Measurements from ENCODE around the gene CHRM4.

Gene CHRM4

DNA sequence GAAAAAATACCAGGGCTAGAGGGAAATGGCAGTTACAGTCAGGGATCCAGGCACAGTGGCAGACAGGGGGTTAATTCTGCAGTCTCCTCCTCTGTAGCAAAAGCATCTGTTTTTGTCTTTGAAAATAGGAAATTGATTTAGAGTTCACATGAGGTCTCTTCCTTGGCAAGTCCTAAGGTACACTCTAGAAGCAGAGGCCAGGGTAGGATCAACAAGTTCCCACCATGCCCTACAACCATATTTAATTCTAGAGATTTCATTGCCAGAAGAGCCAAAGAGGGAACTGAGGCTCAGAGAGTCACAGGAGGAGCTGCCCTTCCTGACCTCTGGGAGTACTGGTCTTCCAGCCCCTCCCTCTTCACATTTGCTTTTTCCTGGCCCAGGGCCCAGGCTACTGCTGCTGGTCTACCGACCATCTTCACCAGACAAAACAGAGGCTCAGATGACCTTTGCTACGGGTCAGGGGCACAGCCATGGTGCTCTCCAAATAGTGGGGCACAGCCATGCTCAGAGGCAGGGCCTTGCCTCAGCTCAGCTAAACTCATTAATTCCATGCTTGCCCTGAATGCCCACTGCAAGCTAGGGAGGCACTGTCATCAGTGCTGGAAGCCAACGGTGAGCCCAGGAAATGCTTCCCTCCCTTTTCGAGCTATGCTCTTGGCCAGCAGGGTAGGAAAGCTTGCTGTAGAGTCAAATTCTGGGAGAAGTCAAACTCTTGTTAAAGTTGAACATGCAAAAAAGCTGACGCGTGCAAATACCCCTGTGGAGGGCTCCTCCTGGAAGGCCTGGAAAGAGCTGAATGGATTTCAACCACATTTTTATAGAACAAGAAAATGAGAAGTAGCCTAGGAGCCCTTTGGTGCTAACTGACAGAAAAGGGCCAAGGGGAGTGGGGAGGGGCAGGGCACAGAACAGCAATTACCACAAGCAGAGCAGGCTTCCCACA, 11.7 kb upstream of the CHRM4 start:
- DNase-seq = no peak

DNA sequence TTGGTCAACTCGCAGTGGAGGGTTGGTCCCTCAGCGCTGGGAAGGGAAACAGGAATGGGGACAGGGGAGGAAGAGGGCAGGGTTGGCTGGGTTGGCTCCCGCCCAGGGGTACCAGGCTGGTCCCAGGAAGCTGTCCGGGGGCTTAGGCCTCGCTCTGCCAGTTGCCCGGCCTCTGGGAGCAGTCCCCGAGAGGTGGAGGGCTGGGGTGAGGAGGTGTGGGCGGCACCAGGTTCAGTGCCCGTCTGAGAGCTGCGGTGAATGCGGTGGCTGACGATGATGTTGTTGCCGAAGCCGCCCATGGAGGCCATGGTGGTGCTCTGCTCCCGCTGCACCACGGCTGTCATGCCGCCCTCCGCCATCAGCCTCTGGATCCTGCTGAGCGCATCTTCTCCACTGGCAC, 6.0 kb upstream of the CHRM4 start:
- DNase-seq = no peak

DNA sequence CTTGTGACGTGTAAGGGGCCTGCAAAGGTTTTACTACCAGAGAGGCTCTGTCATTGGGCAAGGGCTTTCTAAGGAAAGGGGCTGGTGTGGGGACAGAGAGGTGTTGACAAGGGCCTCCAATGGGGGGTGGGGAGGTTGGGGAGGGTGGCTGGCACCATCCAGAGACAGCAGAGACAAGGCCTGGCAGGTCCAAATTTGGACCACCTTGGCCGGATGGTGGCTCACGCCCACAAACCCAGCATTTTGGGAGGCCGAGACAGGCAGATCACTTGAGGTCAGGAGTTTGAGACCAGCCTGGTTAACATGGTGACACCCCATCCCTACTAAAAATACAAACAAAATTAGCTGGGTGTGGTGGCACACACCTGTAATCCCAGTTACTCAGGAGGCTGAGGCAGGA, 2.2 kb upstream of the CHRM4 start:
- no peak for DNase-seq

DNA sequence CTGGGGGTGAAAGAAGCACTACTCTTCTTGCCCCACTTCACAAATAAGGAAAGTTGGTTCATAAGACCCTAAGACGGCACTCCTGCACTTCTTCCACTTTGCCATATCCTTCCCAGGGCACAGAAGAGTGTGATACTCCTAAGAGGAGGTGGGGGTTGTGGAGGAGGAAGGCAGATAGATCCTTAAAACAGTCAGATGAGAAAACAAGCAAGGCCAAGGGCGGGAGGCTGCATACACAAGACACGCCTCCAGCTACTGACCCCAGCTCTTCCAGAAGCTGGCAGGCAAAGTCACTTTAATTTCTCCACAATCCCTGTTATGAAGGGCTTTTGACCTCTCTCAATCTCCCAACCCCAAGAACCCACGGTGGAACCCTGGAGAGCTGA, 1.6 kb upstream of the CHRM4 start:
- DNase-seq = no peak

DNA sequence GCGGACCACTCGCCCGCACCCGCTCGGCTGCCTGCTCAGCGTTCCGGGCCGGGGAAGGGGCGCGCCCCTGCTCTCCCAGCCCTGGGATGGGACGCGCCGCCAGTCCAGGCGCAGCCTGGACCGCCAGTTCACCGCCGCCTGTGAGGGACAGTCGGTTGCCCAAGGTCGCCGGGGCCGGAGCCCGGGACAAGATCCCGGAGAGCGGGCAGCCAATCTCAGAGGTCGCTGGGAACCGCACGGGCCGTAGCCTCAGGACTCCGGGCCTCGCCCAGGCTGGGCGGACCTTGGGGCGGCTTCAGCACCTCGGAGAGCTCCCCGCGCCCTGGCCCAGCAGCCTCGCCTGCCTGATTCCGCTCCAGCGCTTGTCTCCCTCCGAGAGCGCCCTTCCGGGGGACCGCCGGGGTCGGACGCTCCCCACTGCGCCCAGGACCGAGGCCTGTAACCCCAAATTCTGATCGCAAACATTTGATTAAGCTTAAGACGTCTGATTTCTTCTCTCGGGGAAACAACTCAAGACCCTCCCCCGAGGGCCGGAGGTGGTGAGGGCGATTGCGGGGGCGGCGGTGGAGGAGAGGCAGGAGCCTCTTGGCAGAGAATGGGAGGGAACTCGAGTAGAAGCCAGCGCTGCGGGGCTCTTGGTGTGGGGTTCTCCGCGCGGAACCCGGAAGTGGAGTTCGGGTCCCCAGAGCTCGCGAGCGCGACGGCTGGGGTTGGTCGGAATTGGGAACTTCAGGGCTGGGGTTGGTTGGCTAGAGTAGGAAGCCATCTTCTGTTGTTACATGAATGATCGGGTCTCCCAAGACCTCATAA, 1.1 kb upstream of the CHRM4 start:
- DNase-seq = peak; percentile 82

DNA sequence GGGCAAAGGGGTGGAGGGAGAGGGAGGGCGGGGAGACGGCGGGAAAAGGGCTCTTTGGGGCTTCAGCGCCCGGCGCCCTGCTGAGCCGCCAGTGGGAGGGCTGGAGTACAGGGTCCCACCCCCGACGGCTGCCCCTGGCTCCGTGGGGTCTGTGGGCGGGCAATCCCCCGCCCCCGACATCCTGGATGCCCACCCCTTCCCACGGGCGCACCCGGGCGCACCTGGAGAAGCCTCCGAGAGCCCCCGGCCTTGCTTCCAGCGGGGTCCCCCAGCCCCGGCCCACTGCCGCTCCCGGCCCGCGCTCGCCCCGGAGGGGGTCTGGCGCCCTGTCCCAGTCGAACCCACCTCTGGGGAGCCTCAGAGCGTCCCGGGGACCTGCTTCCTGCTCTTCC, 394 bp downstream of the CHRM4 start:
- DNase-seq = no peak

DNA sequence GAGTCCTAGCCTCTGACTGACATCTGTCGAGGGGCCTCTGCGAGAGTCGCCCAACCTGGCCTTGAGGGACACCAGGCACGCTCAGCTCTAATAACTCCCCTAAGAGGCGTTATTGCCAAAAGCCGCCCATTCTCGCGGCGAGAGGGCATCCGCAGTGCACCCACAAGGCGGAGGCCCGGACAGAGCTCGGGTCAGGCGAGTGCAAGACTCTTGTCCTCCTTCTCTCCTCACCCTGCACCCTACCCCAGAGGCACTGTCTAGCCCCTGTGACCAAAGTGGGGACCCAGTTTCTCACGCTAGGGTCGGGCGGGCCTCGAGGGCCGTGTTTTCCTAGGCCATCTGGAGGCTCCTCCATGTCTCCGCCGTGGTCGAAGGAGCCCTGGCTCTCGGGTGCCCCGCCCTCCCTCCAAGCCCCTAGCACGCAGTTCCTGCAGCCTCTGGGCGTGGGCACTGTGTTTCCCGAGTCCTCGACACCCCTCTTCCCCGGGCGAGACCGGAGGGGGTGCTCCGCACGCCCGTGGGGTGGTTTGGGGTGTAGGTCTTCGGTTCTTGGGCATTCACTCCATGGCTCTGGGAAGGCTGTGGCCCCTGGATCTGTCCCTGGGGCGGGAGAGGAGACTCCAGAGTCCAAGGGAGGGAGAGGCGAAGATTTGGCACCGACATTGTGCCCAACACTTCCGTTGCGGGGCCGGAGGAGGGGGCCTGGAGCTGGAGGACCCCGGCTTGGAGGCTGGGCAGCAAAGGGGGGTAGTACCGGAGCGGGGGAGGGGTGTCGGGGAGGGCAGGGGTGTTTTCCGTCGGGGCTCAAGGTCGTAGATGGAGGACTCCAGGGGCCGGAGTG, 1.0 kb downstream of the CHRM4 start:
- DNase-seq = no peak

DNA sequence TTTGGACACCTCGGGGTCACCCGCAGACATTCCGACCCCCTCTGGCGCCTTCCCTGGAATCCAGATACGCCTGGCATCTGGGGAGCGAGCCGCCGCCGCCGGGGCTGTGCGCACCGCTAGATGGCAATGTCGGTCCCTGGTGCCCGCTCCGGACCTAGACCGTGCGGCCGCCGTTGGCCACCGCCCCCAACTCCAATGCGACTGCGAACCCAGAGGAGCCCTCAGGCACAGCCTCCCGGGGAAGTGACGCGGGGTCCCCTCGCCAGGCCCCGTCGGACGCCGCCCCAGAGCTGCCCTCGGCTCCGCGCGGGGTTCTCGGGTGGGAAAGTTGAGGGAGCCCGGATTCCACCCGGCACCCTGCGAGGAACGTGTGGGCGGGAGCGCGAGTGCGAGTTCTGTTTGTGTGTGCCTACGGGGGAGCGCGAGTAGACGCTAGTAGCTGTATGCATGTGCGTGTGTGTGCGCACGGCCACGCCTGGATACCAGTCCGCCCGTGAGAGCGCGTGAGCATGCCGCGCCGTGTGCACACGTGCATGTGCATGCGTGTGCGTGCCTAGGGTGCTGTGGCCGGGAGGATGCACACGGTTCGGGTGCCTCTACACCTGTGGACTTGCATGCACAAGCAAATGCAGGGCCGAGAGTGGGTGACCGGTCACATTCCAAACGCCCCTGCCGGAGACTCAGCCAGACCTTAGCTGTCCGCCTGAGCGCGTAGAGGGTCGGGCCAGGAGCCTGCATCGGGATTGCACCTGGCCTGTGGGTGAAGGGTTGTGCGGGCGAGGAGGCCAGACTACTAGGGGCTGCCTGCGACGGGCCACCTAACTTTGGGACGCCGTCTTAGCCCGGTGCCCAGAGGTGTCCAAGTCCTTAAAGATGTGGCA, 1.9 kb downstream of the CHRM4 start:
- peak; percentile 61 for DNase-seq

DNA sequence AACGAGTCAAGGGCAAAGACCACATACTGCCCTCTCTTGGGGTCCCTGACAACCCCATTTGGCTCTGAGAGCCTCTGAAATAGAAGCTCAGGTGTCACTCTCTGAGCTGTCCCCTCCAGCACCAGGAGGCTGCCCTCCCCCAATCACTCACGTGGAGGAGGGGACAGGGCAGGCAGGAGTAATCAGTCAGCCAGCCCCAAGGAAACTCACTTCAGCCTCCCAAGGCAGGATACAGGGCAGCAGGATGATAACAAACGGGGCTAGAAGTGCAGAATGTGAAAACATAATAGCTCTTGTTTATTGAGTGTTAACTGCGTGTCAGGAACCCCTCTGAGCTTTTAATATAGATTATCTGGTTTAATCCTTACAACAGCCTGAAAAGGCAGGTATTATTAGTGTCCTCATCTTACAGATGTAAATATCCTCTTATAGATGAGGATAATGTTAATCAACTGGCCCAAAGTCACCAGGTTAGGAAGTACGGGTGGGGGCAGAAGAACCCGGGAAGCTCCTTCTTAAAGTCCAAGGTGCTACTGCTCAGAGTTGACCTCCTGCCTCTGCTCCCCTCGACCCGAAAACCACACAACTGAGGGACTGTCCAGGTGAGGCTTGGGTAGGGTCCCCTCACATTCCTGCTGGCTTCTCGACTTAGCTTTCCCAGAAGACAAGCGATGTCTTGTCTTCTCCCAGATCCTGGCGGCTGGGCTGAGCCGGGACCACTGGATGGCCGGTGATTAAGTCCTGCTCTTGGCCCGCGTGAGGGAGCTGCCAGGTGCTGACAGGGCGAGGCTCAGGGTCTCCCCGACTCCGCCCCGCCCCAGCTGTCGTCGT, 2.7 kb downstream of the CHRM4 start:
- no peak for DNase-seq

DNA sequence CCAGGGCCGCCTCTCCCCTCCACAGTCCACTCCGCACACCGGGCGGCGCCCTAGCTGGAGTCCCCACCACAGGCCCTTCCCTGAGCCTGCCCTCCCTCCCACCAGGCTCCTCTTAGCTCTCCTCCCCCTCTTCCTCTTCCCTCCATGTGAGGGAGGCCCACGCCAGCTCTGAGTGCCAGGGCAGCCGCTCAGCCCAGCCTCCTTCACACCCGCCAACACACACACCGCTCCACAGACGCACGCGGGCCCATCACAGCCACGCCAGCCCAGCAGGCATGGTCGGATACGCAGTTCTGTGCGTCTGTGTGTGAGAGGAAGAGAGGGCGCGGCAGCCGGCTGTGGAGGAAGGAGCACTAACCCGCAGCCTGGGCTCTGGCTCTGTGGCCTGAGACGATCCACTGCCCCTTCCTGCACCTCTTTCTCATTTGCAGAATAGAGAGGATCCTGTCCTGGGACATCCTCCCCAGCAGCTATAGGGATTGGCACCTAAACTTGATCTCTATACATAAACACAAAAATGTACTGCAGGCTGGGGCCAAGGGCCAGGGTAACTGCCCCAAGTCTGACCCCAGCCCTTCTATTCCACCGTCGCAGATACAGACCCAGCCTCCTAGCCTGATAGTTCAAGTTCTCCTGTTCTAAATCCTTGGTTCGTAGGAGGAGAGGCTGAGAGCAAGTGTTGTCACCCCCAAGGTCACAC, 3.5 kb downstream of the CHRM4 start:
- DNase-seq = no peak

DNA sequence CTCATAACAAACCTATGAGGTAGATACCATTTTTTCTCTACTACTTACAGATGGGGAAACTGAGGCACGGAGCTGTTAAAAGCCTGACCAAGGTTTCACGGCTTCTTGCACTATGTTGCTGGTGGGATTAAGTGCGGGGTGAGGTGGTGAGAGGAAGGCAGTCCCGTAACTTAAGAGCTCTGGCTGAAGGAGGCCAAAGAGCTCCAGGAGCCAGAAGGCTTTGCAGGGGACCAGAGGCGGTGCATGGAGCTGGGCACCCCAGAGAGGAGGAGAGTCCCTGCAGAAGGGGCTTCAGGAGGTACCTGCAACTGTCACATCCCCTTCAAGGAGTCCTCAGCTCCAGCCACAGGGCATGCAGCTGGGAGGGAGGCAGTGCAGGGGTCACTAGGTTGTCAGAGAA, 4.1 kb downstream of the CHRM4 start:
- DNase-seq = no peak

DNA sequence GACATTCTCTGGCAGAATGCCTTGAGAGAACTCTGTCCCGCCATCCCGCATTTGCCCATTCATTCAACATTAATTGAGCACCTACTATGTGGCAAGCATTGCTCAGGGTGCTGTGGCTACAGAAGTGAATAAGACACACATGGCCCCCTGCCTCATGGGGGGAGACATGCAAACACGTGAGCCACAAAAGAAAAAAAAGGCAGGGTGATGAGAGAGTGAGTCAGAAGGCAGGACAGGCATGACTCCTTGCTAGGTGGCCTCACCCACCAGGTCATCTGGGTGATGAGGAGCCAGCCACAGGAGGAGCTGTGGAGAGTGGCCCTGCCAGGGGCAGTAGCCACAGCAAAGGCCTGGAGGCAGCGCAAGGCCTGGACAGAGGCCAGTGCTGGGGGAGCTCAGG, 4.9 kb downstream of the CHRM4 start:
- DNase-seq = no peak

DNA sequence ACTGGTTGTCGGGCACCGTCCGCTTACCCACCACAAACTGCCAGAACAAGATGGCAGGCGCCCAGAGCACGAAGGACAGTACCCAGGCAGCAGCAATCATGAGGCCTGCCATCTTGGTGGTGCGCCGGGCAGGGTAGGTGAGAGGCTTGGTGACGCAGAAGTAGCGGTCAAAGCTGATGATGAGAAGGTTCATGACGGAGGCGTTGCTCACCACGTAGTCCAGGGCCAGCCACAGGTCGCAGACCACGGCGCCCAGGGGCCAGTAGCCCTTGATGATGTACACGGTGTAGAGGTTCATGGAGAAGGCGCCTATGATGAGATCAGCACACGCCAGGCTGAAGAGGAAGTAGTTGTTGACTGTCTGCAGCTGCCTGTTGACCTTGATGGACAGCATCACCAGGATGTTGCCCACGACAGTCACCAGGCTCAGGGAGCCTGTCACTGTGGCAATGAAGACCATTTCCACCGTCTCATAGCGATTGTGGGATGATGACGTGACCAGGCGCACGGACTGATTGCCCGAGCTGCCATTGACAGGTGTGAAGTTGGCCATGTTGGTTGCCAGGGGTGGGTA, 5.5 kb downstream of the CHRM4 start:
- DNase-seq = no peak

DNA sequence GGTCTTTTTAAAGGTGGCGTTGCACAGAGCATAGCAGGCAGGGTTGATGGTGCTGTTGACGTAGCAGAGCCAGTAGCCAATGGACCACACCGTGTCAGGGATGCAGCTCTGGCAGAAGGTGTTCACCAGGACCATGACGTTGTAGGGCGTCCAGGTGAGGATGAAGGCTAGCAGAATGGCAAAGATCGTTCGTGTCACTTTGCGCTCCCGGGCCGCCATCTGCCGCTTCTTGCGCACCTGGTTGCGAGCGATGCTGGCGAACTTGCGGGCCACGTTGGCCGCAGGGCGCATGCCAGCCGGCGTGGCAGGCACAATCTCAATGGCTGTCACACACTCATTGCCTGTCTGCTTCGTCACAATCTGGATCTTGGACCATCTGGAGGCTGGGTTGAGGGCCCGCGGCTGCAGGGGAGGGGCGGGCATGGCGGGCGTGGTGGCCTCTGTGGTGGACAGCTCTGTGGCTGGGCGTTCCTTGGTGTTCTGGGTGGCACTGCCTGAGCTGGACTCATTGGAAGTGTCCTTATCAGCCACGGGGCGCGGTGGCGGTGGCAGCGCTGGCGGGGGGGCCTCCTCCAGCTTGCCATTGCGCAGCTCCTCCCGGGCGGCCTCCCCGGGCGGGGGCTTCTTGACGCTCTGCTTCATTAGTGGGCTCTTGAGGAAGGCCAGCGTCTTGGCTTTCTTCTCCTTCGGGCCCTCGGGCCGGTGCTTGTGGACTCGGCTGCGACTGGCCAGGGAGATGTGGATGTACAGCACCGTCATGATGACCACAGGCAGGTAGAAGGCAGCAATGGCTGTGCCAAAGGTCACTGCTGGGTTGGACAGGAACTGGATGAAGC, 6.2 kb downstream of the CHRM4 start:
- DNase-seq = no peak

DNA sequence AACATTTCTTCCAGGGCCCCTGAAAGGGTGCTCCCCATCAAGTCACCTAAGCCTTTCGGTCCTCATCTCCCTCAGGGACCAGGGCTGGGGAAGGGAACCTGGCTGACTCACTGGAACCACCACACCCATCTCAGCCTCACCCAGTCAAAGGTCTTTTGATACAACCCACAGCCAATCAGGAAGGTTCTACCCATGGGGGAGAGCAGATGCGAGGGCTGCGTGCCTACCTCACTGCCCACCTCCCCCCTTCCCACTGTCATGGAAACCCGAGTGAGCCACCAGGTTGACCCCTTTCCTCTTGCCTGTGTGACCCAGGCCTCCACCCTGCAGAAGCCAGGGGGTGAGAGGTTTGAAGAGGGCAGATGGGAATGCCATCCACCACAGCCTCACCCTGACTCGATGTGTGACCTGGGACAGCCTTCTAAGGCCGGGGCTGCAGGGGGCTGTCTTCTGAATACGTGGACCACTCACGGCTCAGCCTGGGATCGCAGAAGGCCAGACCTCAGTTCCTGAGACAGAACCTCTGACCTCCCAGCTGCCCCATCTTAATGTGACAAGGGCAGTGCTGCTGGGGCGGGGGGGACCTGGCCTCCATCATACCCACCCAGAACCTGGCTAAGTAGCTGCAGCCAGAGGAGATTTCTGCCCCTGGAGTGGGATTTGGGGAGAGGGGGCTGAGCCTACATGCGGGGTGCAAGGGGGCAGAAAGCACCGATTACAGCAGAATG, 7.4 kb downstream of the CHRM4 start:
- DNase-seq = no peak

DNA sequence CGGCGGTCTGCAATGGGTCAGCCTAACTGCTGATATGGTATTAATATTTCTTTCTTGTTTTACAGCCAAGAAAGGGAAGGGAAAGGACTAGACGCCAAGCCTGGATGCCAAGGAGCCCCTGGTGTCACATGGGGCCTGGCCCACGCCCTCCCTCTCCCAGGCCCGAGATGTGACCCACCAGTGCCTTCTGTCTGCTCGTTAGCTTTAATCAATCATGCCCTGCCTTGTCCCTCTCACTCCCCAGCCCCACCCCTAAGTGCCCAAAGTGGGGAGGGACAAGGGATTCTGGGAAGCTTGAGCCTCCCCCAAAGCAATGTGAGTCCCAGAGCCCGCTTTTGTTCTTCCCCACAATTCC, 8.2 kb downstream of the CHRM4 start:
- no peak for DNase-seq

DNA sequence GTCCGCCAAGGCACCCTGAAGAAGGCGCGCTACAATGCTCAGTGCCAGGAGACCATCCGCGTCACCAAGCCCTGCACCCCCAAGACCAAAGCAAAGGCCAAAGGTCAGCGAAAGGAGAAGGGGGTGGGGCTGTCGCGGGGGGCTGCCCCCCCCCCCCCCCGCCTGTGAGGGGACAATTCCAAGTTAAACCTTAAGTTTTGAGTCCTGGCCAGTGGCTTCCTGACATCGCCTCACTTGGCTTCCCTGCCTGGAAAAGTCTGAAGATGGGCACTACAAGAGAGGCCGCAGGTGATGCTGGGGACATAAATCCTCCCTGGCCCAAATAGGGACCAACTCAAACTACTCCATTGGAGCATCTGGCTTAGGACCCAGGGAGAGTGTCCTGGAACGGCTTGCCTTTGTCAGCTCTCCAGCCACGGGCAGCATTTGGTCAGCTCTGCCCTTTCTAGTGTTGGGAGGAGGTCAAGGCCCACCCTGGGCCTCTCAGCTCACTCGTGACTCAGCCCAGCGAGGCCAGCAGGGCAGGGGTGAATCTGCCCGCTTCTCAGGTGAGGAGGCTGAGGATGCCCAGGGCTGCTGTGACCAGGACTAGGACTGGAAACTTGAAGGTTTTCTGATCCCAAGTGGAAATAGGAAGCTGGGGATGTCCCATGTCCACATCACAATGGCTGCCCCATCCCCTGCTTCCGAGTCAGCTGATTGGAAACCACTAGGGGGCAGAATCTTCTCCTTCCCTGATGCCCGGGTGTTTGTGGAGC, 8.8 kb downstream of the CHRM4 start:
- DNase-seq = no peak

All from NCI-H226 (cell line).